ENCODE measurements around the gene B3GNT3.

The B3GNT3 gene, protein sequence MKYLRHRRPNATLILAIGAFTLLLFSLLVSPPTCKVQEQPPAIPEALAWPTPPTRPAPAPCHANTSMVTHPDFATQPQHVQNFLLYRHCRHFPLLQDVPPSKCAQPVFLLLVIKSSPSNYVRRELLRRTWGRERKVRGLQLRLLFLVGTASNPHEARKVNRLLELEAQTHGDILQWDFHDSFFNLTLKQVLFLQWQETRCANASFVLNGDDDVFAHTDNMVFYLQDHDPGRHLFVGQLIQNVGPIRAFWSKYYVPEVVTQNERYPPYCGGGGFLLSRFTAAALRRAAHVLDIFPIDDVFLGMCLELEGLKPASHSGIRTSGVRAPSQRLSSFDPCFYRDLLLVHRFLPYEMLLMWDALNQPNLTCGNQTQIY

GRCh38 chr19:17794731-17795494 is at the start of gene B3GNT3:
Gene B3GNT3, plus strand, starts transcription at chr19:17795138. Its CDS starts 12,670 bp downstream, at chr19:17807808.
- DNase-seq (ENCODE audit: low read depth, low spot score) = no peak

GRCh38 chr19:17747205-17748098 is 47.5 kb upstream of the B3GNT3 start:
- peak; percentile 86 for DNase-seq (ENCODE audit: low read depth, low spot score)

DNA sequence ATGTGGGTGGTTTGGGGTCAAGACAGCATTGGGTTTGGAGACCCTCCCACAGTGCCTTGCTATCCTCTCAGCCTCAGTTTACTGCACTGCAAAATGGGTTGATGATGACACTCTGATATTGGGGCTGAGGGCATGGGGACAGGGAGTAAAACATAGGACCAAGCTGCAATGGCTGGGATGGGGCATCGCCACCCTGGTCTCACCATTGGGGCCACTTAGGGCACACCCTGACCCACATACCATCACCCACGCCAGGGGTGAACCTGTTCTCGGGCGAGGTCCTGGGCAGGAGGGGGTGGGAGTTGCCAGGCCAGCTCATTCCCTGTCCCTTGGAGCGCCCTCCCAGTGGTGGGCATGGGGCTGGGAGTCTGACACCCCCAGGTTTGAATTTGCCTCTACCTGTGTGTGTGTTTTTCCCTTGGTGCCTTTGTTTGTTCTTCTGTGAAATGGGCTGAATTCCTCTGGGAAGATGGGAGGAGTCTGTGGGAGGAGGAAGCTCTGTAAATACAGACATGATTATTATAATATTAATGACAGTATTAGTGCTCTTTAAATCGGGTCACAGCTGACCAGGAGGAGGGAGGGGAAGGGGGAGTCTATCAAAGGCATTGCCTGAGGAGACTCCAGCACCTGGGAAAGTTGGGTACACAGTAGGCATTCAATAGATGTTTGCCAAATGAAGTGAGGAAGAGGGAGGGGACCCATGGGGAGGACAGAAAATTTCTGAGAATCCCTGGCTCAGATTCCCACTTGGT is 45.9 kb upstream of the B3GNT3 start:
- DNase-seq (ENCODE audit: low read depth, low spot score) = no peak

- DNase-seq (ENCODE audit: low read depth, low spot score) = no peak
These were observed 45.0 kb upstream of the B3GNT3 start for GRCh38 chr19:17749912-17750317.

- DNase-seq (ENCODE audit: low read depth, low spot score) = peak; percentile 65
These were observed 43.6 kb upstream of the B3GNT3 start, which contains the start of gene FCHO1 for GRCh38 chr19:17751103-17751911. Gene FCHO1, plus strand, starts transcription at chr19:17751477. Its CDS starts 3,688 bp downstream, at chr19:17755165.

- no peak for DNase-seq (ENCODE audit: low read depth, low spot score)
These were observed 43.0 kb upstream of the B3GNT3 start for GRCh38 chr19:17751912-17752273.

- DNase-seq (ENCODE audit: low read depth, low spot score) = no peak
These were observed 41.9 kb upstream of the B3GNT3 start for GRCh38 chr19:17752865-17753639.

DNA sequence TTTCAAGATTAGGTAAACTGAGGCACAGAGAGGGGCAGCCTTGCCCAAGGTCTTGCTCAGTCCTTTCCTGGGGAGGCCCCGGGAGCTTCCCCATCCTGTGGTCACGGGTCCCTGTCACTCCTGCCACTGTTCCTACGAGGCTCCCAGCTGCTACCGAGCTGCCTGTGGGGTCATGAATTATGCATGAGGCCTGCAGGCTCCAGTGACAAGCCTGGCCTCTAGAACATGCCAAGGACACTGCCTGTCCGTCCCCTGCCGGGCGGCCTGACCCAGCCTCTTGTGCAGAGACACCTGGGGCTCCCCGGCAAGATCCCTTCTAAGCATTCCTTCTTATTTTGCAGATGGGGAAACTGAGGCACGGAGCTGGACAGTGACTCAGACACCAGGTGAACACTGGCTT is 41.0 kb upstream of the B3GNT3 start:
- no peak for DNase-seq (ENCODE audit: low read depth, low spot score)

- no peak for DNase-seq (ENCODE audit: low read depth, low spot score)
These were observed 40.1 kb upstream of the B3GNT3 start for GRCh38 chr19:17754634-17755442.

GRCh38 chr19:17755443-17755890 is 39.5 kb upstream of the B3GNT3 start:
- no peak for DNase-seq (ENCODE audit: low read depth, low spot score)

DNA sequence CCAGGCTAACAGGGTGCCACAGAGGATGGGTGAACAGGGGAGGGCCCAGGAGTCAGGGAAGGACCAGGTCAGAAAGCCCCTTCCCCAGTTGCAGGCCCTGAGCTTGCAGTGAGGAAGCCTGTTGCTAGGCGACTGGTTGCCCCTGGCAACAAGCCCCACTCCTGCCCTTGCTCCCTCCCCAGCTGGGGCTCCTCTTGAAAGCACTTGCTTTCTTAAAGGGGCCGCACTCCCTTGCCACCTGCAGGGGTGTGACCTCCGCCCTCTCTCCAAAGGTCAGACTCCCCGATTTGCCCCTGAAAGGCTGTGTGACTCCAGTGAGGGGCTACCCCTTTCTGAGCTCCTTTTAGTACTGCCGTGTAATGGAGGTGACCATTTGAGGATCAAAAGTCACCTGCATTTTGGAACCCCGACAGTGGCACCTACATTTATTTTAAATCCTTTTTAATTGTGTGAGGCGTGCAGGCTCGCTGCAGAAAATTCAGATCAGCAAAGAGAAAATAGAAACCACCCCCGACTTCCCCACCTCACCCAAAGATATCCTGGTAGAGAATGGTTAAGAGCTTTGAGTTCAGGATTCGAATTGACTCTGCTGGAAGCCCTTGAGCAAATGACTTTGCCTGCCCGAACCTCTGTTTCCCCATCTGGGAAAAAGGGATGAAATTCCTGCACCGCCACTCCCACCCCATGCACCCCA is 38.8 kb upstream of the B3GNT3 start:
- DNase-seq (ENCODE audit: low read depth, low spot score) = no peak

DNA sequence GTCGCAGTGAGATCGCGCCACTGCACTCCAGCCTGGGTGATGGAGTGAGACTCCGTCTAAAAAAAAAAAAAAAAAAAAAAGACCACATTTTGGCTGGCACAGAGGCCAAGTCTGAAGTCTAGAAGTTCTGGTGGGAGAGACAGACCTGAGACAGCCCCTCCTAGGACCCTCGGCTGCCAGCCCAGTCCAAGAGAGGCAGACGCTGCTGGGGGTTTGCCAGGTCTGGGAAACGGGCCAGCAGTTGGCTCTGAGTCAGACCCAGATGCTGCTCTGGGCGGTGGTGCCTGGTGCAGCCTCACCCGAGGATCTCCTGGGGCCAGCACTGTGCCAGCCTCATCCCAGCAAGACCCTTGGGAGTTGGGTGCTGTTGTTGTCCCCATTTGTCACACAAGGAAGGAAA is 37.8 kb upstream of the B3GNT3 start:
- DNase-seq (ENCODE audit: low read depth, low spot score) = no peak

GRCh38 chr19:17758515-17758914 is 36.4 kb upstream of the B3GNT3 start:
- DNase-seq (ENCODE audit: low read depth, low spot score) = no peak

DNA sequence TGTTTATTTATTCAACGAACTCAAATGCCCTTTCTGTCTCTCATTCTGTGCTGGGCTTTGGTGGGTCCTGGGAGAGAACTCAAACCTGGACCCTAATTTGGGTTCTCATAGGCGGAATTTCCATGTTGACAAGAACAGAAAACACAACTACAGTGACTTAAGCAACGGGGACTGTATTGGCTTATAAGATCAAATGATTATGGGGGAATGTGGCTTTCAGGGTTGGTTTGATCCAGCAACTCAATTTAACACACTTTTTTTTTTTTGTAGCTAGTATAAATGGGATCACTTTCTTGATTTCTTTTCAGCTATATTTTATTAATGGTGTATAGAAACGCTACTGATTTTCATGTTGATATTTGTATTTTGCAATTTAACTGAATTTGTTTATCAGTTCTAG is 33.8 kb upstream of the B3GNT3 start:
- DNase-seq (ENCODE audit: low read depth, low spot score) = no peak

- no peak for DNase-seq (ENCODE audit: low read depth, low spot score)
These were observed 32.3 kb upstream of the B3GNT3 start for GRCh38 chr19:17762505-17763229.

DNA sequence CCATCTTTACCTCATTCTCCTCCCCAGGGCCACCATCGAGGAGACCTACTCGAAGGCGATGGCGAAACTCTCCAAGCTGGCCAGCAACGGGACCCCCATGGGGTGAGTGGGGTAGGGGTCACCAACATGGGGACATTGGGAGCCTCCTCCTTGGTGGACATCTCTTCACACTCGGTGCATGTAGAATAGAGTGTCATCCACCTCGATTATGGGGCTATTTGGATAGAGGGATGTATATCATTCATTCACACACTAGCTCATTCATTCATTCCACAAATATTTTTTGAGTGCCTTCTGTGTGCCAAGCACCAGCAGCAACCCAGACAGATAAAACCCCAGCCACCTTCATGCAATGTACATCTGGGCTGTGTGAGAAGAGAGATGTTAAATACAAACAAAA is 30.6 kb upstream of the B3GNT3 start:
- DNase-seq (ENCODE audit: low read depth, low spot score) = no peak

DNA sequence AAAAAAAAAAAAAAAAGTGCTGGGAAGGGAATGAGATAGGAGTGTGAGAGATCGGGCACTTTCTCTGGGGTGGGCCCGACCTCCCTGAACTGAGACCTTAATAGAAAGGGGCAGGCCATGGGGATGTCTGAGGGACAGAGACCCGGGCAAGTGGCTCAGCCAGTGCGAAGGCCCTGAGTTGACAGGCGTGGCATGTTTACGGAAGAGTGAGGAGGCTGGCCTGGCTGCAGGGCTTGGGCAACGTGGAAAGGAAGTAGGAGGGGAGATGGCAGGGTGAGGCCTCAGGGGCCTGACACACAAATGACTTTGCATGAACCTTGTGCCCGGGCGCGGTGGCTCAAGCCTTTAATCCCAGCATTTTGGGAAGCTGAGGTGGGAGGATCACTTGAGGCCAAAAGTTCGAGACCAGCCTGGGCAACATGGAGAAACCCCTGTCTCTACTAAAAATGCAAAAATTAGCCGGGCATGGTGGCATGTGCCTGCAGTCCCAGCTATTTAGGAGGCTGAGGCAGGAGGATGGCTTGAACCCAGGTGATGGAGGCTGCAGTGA is 29.8 kb upstream of the B3GNT3 start:
- no peak for DNase-seq (ENCODE audit: low read depth, low spot score)

Data from activated naive CD8-positive, alpha-beta T cell treated with anti-CD3 and anti-CD28 coated beads, Interleukin-2, amount 50 U/mL, for 16 hours (primary cell).